T-helper 2 cell treated with Interferon-gamma antibody and Interleukin-4, amounts not matched to agents 5 μg/mL and 100 μg/mL, for 36 hours (primary cell): ENCODE results near the gene TOP3B.
A peak's percentile ranks its signal among the peaks of the same experiment; 100 is the strongest.

Experiments used
- DNase-seq: peaks from one replicate; pipeline ENCODE4 v3.0.0; 2021; ENCODE audit warnings: low spot score
- H3K27ac Mint-ChIP-seq: one replicate; pipeline ENCODE4 v1.8.0; 2021; ENCODE audit warnings: mild to moderate bottlenecking, mixed read lengths
- H3K27me3 Mint-ChIP-seq: one replicate; pipeline ENCODE4 v1.8.0; 2021; ENCODE audit warnings: low read depth, mixed read lengths
- H3K36me3 Mint-ChIP-seq: one replicate; pipeline ENCODE4 v1.8.0; 2021; ENCODE audit warnings: low read depth, mixed read lengths
- H3K4me1 Mint-ChIP-seq: one replicate; pipeline ENCODE4 v1.8.0; 2021; ENCODE audit warnings: low read depth, mixed read lengths
- H3K4me3 Mint-ChIP-seq: one replicate; pipeline ENCODE4 v1.8.0; 2022; ENCODE audit warnings: mild to moderate bottlenecking, moderate library complexity, mixed read lengths
- H3K9me3 Mint-ChIP-seq: one replicate; pipeline ENCODE4 v1.8.0; 2021; ENCODE audit warnings: mixed read lengths

Gene TOP3B

GRCh38 chr22:21978564-21979386 is 3.8 kb downstream of the TOP3B start:
- peaks cover 9% of the 10 kb centered on the region for H3K36me3 Mint-ChIP-seq
- H3K27ac Mint-ChIP-seq, result no peak overlapping the region
- no peak overlapping the region for H3K4me3 Mint-ChIP-seq
- H3K27me3 Mint-ChIP-seq, result no peaks in the 10 kb centered on the region
- DNase-seq, result no peak
- H3K4me1 Mint-ChIP-seq, result peaks cover 9% of the 10 kb centered on the region
- no peaks in the 10 kb centered on the region for H3K9me3 Mint-ChIP-seq

- Mint-ChIP-seq H3K36me3 (peaks cover 12% of the 10 kb centered on the region), H3K9me3 (no peaks in the 10 kb centered on the region), H3K4me3 (no peak overlapping the region), H3K27ac (no peak overlapping the region), H3K4me1 (peaks cover 9% of the 10 kb centered on the region), H3K27me3 (no peaks in the 10 kb centered on the region)
- DNase-seq, result no peak
Observed at GRCh38 chr22:21977814-21978213, 4.8 kb downstream of the TOP3B start.

- no peak overlapping the region for H3K27ac Mint-ChIP-seq
- H3K36me3 Mint-ChIP-seq, result peaks cover 21% of the 10 kb centered on the region
Observed at GRCh38 chr22:21975854-21976345, 6.7 kb downstream of the TOP3B start.

GRCh38 chr22:21975273-21975672 is 7.3 kb downstream of the TOP3B start:
- Mint-ChIP-seq H3K9me3 (no peaks in the 10 kb centered on the region), H3K4me3 (no peak overlapping the region), H3K36me3 (peaks cover 26% of the 10 kb centered on the region), H3K27ac (no peak overlapping the region), H3K4me1 (peaks cover 4% of the 10 kb centered on the region), H3K27me3 (no peaks in the 10 kb centered on the region)
- no peak for DNase-seq

More at GRCh38 chr22:21975854-21976345, 6.7 kb downstream of the TOP3B start:
- Mint-ChIP-seq H3K4me1 (peaks cover 4% of the 10 kb centered on the region), H3K4me3 (no peak overlapping the region), H3K9me3 (no peaks in the 10 kb centered on the region), H3K27me3 (no peaks in the 10 kb centered on the region)
- DNase-seq, result no peak

- Mint-ChIP-seq H3K27ac (no peak overlapping the region), H3K36me3 (peaks cover 24% of the 10 kb centered on the region), H3K4me1 (peaks cover 2% of the 10 kb centered on the region), H3K27me3 (no peaks in the 10 kb centered on the region), H3K9me3 (no peaks in the 10 kb centered on the region), H3K4me3 (no peak overlapping the region)
- DNase-seq, result no peak
Observed at GRCh38 chr22:21974058-21974649, 8.4 kb downstream of the TOP3B start.

- H3K4me3 Mint-ChIP-seq, result no peak overlapping the region
- no peaks in the 10 kb centered on the region for H3K27me3 Mint-ChIP-seq
- no peak for DNase-seq
- H3K27ac Mint-ChIP-seq, result no peak overlapping the region
- no peaks in the 10 kb centered on the region for H3K9me3 Mint-ChIP-seq
- H3K36me3 Mint-ChIP-seq, result peaks cover 32% of the 10 kb centered on the region
- no peaks in the 10 kb centered on the region for H3K4me1 Mint-ChIP-seq
Observed at GRCh38 chr22:21972806-21973205, 9.8 kb downstream of the TOP3B start.

GRCh38 chr22:21972293-21972779 is 10.3 kb downstream of the TOP3B start:
- Mint-ChIP-seq H3K9me3 (no peaks in the 10 kb centered on the region), H3K27ac (no peak overlapping the region), H3K4me1 (no peaks in the 10 kb centered on the region), H3K36me3 (peaks cover 32% of the 10 kb centered on the region), H3K4me3 (no peak overlapping the region), H3K27me3 (no peaks in the 10 kb centered on the region)
- DNase-seq, result peak; percentile 28

- no peaks in the 10 kb centered on the region for H3K27me3 Mint-ChIP-seq
- H3K36me3 Mint-ChIP-seq, result peaks cover 37% of the 10 kb centered on the region
- DNase-seq, result no peak
- H3K4me1 Mint-ChIP-seq, result no peaks in the 10 kb centered on the region
- no peak overlapping the region for H3K4me3 Mint-ChIP-seq
- no peaks in the 10 kb centered on the region for H3K9me3 Mint-ChIP-seq
- no peak overlapping the region for H3K27ac Mint-ChIP-seq
Observed at GRCh38 chr22:21971858-21972275, 10.7 kb downstream of the TOP3B start.

GRCh38 chr22:21970800-21971617 is 11.6 kb downstream of the TOP3B start:
- Mint-ChIP-seq H3K4me1 (no peaks in the 10 kb centered on the region), H3K27me3 (no peaks in the 10 kb centered on the region), H3K36me3 (peaks cover 45% of the 10 kb centered on the region), H3K27ac (no peak overlapping the region), H3K9me3 (no peaks in the 10 kb centered on the region), H3K4me3 (no peak overlapping the region)
- DNase-seq, result no peak

GRCh38 chr22:21970037-21970799 is 12.4 kb downstream of the TOP3B start:
- DNase-seq, result no peak
- Mint-ChIP-seq H3K36me3 (peaks cover 48% of the 10 kb centered on the region), H3K27ac (no peak overlapping the region), H3K9me3 (no peaks in the 10 kb centered on the region), H3K4me1 (no peaks in the 10 kb centered on the region), H3K27me3 (no peaks in the 10 kb centered on the region), H3K4me3 (no peak overlapping the region)

GRCh38 chr22:21968452-21969129 is 14.0 kb downstream of the TOP3B start:
- no peak overlapping the region for H3K27ac Mint-ChIP-seq
- H3K9me3 Mint-ChIP-seq, result no peaks in the 10 kb centered on the region
- H3K36me3 Mint-ChIP-seq, result peaks cover 47% of the 10 kb centered on the region
- DNase-seq, result no peak
- H3K4me1 Mint-ChIP-seq, result no peaks in the 10 kb centered on the region
- no peaks in the 10 kb centered on the region for H3K27me3 Mint-ChIP-seq
- H3K4me3 Mint-ChIP-seq, result no peak overlapping the region

GRCh38 chr22:21967693-21968271 is 14.8 kb downstream of the TOP3B start:
- H3K27ac Mint-ChIP-seq, result no peak overlapping the region
- no peaks in the 10 kb centered on the region for H3K27me3 Mint-ChIP-seq
- H3K36me3 Mint-ChIP-seq, result peaks cover 50% of the 10 kb centered on the region
- no peaks in the 10 kb centered on the region for H3K4me1 Mint-ChIP-seq
- DNase-seq, result no peak
- H3K4me3 Mint-ChIP-seq, result no peak overlapping the region
- H3K9me3 Mint-ChIP-seq, result no peaks in the 10 kb centered on the region
